GM19452 (cell line): Measurements from ENCODE around the gene ACOXL.
"Not testable (repeated sequence)": the region's sequence is repeated elsewhere in the genome, so short reads cannot be mapped to it uniquely, and the experiment has no call there.

Experiments used
- ATAC-seq: cut with Tn5 transposase; IDR thresholded peaks from one replicate; pipeline ENCODE4 v1.9.1; 2021; ENCODE audit not compliant: unreplicated experiment

The ACOXL gene

GRCh38 chr2:110732422-110733413, at the start of gene ACOXL:
Gene ACOXL, plus strand, starts transcription at chr2:110732573. Its CDS starts 35,817 bp downstream, at chr2:110768390.
- ATAC-seq: no peak

- no peak for ATAC-seq
Measured at GRCh38 chr2:110682872-110683271, 49.5 kb upstream of the ACOXL start.

GRCh38 chr2:110687775-110688484, 44.4 kb upstream of the ACOXL start:
- not testable (repeated sequence) for ATAC-seq

- ATAC-seq: no peak
Measured at GRCh38 chr2:110688594-110689091, 43.7 kb upstream of the ACOXL start.

GRCh38 chr2:110690083-110690965, 42.0 kb upstream of the ACOXL start:
- ATAC-seq: no peak

GRCh38 chr2:110691612-110692258, 40.6 kb upstream of the ACOXL start:
- ATAC-seq: no peak

GRCh38 chr2:110695146-110695898, 37.1 kb upstream of the ACOXL start:
- not testable (repeated sequence) for ATAC-seq

GRCh38 chr2:110698253-110698652, 34.1 kb upstream of the ACOXL start:
- not testable (repeated sequence) for ATAC-seq

- ATAC-seq: no peak
Measured at GRCh38 chr2:110702514-110703380, 29.6 kb upstream of the ACOXL start.

GRCh38 chr2:110707386-110707965, 24.9 kb upstream of the ACOXL start:
- no peak for ATAC-seq

- no peak for ATAC-seq
Measured at GRCh38 chr2:110708455-110708854, 23.9 kb upstream of the ACOXL start.

GRCh38 chr2:110712737-110713136, 19.6 kb upstream of the ACOXL start:
- no peak for ATAC-seq

GRCh38 chr2:110713513-110714362, 18.6 kb upstream of the ACOXL start:
- no peak for ATAC-seq

- ATAC-seq: no peak
Measured at GRCh38 chr2:110714452-110715224, 17.7 kb upstream of the ACOXL start.

- ATAC-seq: no peak
Measured at GRCh38 chr2:110716959-110717645, 15.3 kb upstream of the ACOXL start.

- no peak for ATAC-seq
Measured at GRCh38 chr2:110717734-110718133, 14.6 kb upstream of the ACOXL start.
